Esophagus muscularis mucosa (tissue), 3 donors: ENCODE measurements around the gene TEAD1.

Experiments
- CTCF ChIP-seq, 3 experiments: fragments of 200-600 bp in 2 of 3; fragments of 450-650 bp in 1 of 3; sonication (generic) in 2 of 3; IDR thresholded peaks; one replicate each; pipeline ENCODE4 v1.5.1; 2017 to 2019; ENCODE audit warnings: antibody characterized with exemption in 3 of 3, mild to moderate bottlenecking in 2 of 3, moderate library complexity in 1 of 3
- POLR2A ChIP-seq: fragments of 450-650 bp; IDR thresholded peaks from one replicate; pipeline ENCODE4 v1.6.1; 2017; ENCODE audit warnings: antibody characterized with exemption, moderate library complexity, mild to moderate bottlenecking, low read depth

DNA sequence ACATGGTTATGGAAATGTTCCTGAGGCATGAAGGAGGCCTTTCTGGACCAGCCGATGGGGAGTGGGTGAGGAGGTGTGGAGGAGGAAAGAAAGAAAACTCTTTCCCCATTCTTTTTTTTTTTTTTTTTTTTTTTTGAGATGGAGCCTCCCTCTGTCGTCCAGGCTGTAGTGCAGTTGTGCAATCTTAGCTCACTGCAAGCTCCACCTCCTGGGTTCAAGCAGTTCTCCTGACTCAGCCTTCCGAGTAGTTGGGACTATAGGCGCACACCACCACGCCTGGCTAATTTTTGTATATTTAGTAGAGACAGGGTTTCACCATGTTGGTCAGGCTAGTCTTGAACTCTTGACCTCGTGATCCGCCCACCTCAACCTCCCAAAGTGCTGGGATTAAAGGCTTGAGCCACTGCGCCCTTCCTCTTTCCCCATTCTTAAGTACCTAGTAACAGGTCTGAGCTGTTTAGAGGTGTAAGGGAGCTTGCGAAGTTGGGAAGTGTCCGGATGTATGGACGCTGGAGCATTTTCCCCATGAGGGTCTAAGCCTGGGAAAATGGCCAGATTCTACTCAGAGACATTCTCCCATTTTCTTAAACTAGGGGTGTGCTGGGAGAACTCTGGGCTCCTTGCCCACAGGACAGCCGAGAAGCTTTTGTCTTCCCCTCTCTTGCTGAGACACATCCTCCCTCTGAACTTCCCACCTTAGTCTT lies 135.8 kb downstream of the TEAD1 start:
- TF ChIP-seq POLR2A, result no peak
- no peak for TF ChIP-seq CTCF (IDR thresholded peaks at IDR 0.05)
